CD4-positive, alpha-beta T cell treated with Interleukin-6 for 4 hours (primary cell): ENCODE data around the gene IGF2R.
"Not testable (repeated sequence)": the region's sequence is repeated elsewhere in the genome, so short reads cannot be mapped to it uniquely, and the experiment has no call there.

Source experiments
- DNase-seq: peaks from one replicate; pipeline ENCODE4 v3.0.0-alpha.2; 2020; ENCODE audit warnings: mixed read lengths

IGF2R gene

GRCh38 chr6:160130729-160131484 lies 162.0 kb downstream of the IGF2R start:
- DNase-seq: no peak

- DNase-seq: no peak
Observed at GRCh38 chr6:160131636-160132296, 162.9 kb downstream of the IGF2R start.

GRCh38 chr6:160132297-160132637 lies 163.4 kb downstream of the IGF2R start:
- no peak for DNase-seq

- DNase-seq: no peak
Observed at GRCh38 chr6:160132776-160133338, 164.0 kb downstream of the IGF2R start.

- no peak for DNase-seq
Observed at GRCh38 chr6:160133441-160134336, 164.8 kb downstream of the IGF2R start.

- DNase-seq: not testable (repeated sequence)
Observed at GRCh38 chr6:160134337-160134751, 165.5 kb downstream of the IGF2R start.

- DNase-seq: no peak
Observed at GRCh38 chr6:160134779-160135547, 166.1 kb downstream of the IGF2R start.

- no peak for DNase-seq
Observed at GRCh38 chr6:160135907-160136655, 167.2 kb downstream of the IGF2R start.

GRCh38 chr6:160137130-160137988 lies 168.5 kb downstream of the IGF2R start:
- no peak for DNase-seq

- peak; percentile 70 for DNase-seq
Observed at GRCh38 chr6:160137989-160138835, 169.3 kb downstream of the IGF2R start.

GRCh38 chr6:160138839-160139419 lies 170.0 kb downstream of the IGF2R start:
- DNase-seq: no peak

- DNase-seq: no peak
Observed at GRCh38 chr6:160139420-160139851, 170.6 kb downstream of the IGF2R start.

GRCh38 chr6:160140493-160140892 lies 171.6 kb downstream of the IGF2R start:
- DNase-seq: not testable (repeated sequence)

- DNase-seq: no peak
Observed at GRCh38 chr6:160141001-160141726, 172.3 kb downstream of the IGF2R start.

GRCh38 chr6:160142115-160142715 lies 173.3 kb downstream of the IGF2R start:
- DNase-seq: no peak

- no peak for DNase-seq
Observed at GRCh38 chr6:160146454-160147145, 177.7 kb downstream of the IGF2R start.

- DNase-seq: no peak
Observed at GRCh38 chr6:160147146-160147536, 178.3 kb downstream of the IGF2R start.
